Activated naive CD4-positive, alpha-beta T cell treated with anti-CD3 and anti-CD28 coated beads for 36 hours (primary cell): Measurements from ENCODE around the gene RAD51B. TPM values are rescaled to one million over a fixed set of nuclear protein-coding genes. Genes with fewer than 3 reads are reported as not detected.

ENCODE experiments used
- CTCF ChIA-PET: fragments of 350-600 bp; sonication (Branson Sonifier 250); formaldehyde crosslinking; loops from one replicate; lab custom pipeline; 2021; ENCODE audit warnings: antibody characterized with exemption; lab: Charles Lee
- DNase-seq: peaks from one replicate; pipeline ENCODE4 v3.0.0-alpha.2; 2020
- H3K27ac Mint-ChIP-seq: one replicate; pipeline ENCODE4 v1.8.0; 2021; ENCODE audit warnings: mild to moderate bottlenecking, mixed read lengths
- H3K27me3 Mint-ChIP-seq: one replicate; pipeline ENCODE4 v1.8.0; 2021; ENCODE audit warnings: low read depth, mixed read lengths
- H3K36me3 Mint-ChIP-seq: one replicate; pipeline ENCODE4 v1.8.0; 2021; ENCODE audit warnings: low read depth, mixed read lengths
- H3K4me1 Mint-ChIP-seq: one replicate; pipeline ENCODE4 v1.8.0; 2021; ENCODE audit warnings: low read depth, mixed read lengths
- H3K4me3 Mint-ChIP-seq: one replicate; pipeline ENCODE4 v1.8.0; 2021; ENCODE audit warnings: mild to moderate bottlenecking, moderate library complexity, mixed read lengths
- H3K9me3 Mint-ChIP-seq: one replicate; pipeline ENCODE4 v1.8.0; 2021; ENCODE audit warnings: mixed read lengths
- intact Hi-C: fragments of 100-400 bp; cut with micrococcal nuclease; formaldehyde crosslinking; loops from one replicate; pipeline ENCODE4 v1.15.1; 2023
- total RNA-seq, 2 experiments: library from RNA; stranded (reverse); gene quantifications; one replicate each; pipeline ENCODE4 v1.2.3, GENCODE V29; 2021

Gene RAD51B
- total RNA-seq, 2 experiments from 2014 or later, result 44.8 to 47.6 TPM

- Mint-ChIP-seq H3K4me3 (no peak overlapping the region), H3K27ac (no peak overlapping the region), H3K27me3 (no peaks in the 10 kb centered on the region), H3K4me1 (peaks cover 50% of the 10 kb centered on the region), H3K36me3 (no peaks in the 10 kb centered on the region), H3K9me3 (no peaks in the 10 kb centered on the region)
- DNase-seq, result no peak
- CTCF ChIA-PET, result interaction anchor here (0.6 to 0.9 kb wide), 3 partner anchors 15 to 127 kb away, joined by 3 to 5 read pairs (median 3); no protein-coding TSS in a partner anchor
- intact Hi-C loops, result loop anchor here (5.0 to 10.0 kb wide), 2 partner anchors 409 to 466 kb away; no protein-coding TSS in a partner anchor
These were observed 556.6 kb downstream of the RAD51B start for GRCh38 chr14:68376067-68376779.

GRCh38 chr14:68377006-68377405 lies 557.4 kb downstream of the RAD51B start:
- Mint-ChIP-seq H3K4me3 (no peak overlapping the region), H3K4me1 (peaks cover 50% of the 10 kb centered on the region)

GRCh38 chr14:68377459-68377858 lies 557.9 kb downstream of the RAD51B start:
- Mint-ChIP-seq H3K9me3 (no peaks in the 10 kb centered on the region), H3K36me3 (no peaks in the 10 kb centered on the region), H3K27me3 (no peaks in the 10 kb centered on the region), H3K27ac (no peak overlapping the region), H3K4me1 (peaks cover 50% of the 10 kb centered on the region), H3K4me3 (no peak overlapping the region)
- intact Hi-C loops, result loop anchor here (5.0 to 10.0 kb wide), 2 partner anchors 407 to 465 kb away; no protein-coding TSS in a partner anchor
- peak; percentile 6 for DNase-seq
- CTCF ChIA-PET, result interaction anchor here (0.6 to 1.3 kb wide), 4 partner anchors 28 to 412 kb away, joined by 3 read pairs; no protein-coding TSS in a partner anchor

More at GRCh38 chr14:68377006-68377405, 557.4 kb downstream of the RAD51B start:
- Mint-ChIP-seq H3K27ac (no peak overlapping the region), H3K9me3 (no peaks in the 10 kb centered on the region), H3K36me3 (no peaks in the 10 kb centered on the region), H3K27me3 (no peaks in the 10 kb centered on the region)
- no peak for DNase-seq
- intact Hi-C loops, result loop anchor here (5.0 to 10.0 kb wide), 2 partner anchors 408 to 465 kb away; no protein-coding TSS in a partner anchor
- CTCF ChIA-PET, result interaction anchor here (0.9 to 1.3 kb wide), 4 partner anchors 37 to 413 kb away, joined by 3 read pairs; no protein-coding TSS in a partner anchor

- Mint-ChIP-seq H3K9me3 (no peaks in the 10 kb centered on the region), H3K27ac (no peak overlapping the region), H3K4me1 (peaks cover 45% of the 10 kb centered on the region), H3K4me3 (no peak overlapping the region), H3K36me3 (no peaks in the 10 kb centered on the region), H3K27me3 (no peaks in the 10 kb centered on the region)
- CTCF ChIA-PET, result interaction anchor here (0.6 kb wide), 1 partner anchor 427 kb away, joined by 4 read pairs; no protein-coding TSS in a partner anchor
- intact Hi-C loops, result loop anchor here (5.0 to 10.0 kb wide), 2 partner anchors 405 to 463 kb away; no protein-coding TSS in a partner anchor
- DNase-seq, result peak; percentile 45
These were observed 560.1 kb downstream of the RAD51B start for GRCh38 chr14:68379510-68380328.

GRCh38 chr14:68380329-68380741 lies 560.8 kb downstream of the RAD51B start:
- intact Hi-C loops, result no loop called here
- Mint-ChIP-seq H3K9me3 (no peaks in the 10 kb centered on the region), H3K27me3 (no peaks in the 10 kb centered on the region), H3K36me3 (no peaks in the 10 kb centered on the region), H3K4me1 (peaks cover 41% of the 10 kb centered on the region), H3K27ac (no peak overlapping the region), H3K4me3 (no peak overlapping the region)
- CTCF ChIA-PET, result interaction anchor here (0.6 kb wide), 1 partner anchor 428 kb away, joined by 4 read pairs; no protein-coding TSS in a partner anchor
- no peak for DNase-seq

GRCh38 chr14:68384335-68384734 lies 564.8 kb downstream of the RAD51B start:
- DNase-seq, result no peak
- Mint-ChIP-seq H3K27me3 (no peaks in the 10 kb centered on the region), H3K4me1 (peaks cover 9% of the 10 kb centered on the region), H3K36me3 (no peaks in the 10 kb centered on the region), H3K9me3 (no peaks in the 10 kb centered on the region), H3K4me3 (no peak overlapping the region), H3K27ac (no peak overlapping the region)
- CTCF ChIA-PET, result no interaction called here
- intact Hi-C loops, result no loop called here

GRCh38 chr14:68384881-68385280 lies 565.3 kb downstream of the RAD51B start:
- Mint-ChIP-seq H3K4me3 (no peak overlapping the region), H3K4me1 (peaks cover 5% of the 10 kb centered on the region), H3K27me3 (no peaks in the 10 kb centered on the region), H3K9me3 (no peaks in the 10 kb centered on the region), H3K36me3 (no peaks in the 10 kb centered on the region), H3K27ac (no peak overlapping the region)
- no peak for DNase-seq
- intact Hi-C loops, result no loop called here
- CTCF ChIA-PET, result no interaction called here

GRCh38 chr14:68386446-68386845 lies 566.9 kb downstream of the RAD51B start:
- CTCF ChIA-PET, result no interaction called here
- no peaks in the 10 kb centered on the region for H3K9me3 Mint-ChIP-seq
- H3K36me3 Mint-ChIP-seq, result no peaks in the 10 kb centered on the region
- intact Hi-C loops, result no loop called here
- no peak overlapping the region for H3K4me3 Mint-ChIP-seq
- no peak overlapping the region for H3K27ac Mint-ChIP-seq
- no peak for DNase-seq
- H3K4me1 Mint-ChIP-seq, result peaks cover 5% of the 10 kb centered on the region
- H3K27me3 Mint-ChIP-seq, result no peaks in the 10 kb centered on the region

GRCh38 chr14:68386950-68387779 lies 567.6 kb downstream of the RAD51B start:
- Mint-ChIP-seq H3K4me1 (peaks cover 5% of the 10 kb centered on the region), H3K36me3 (no peaks in the 10 kb centered on the region), H3K4me3 (no peak overlapping the region), H3K27ac (no peak overlapping the region), H3K27me3 (no peaks in the 10 kb centered on the region), H3K9me3 (no peaks in the 10 kb centered on the region)
- no peak for DNase-seq
- intact Hi-C loops, result no loop called here
- CTCF ChIA-PET, result no interaction called here

- H3K27ac Mint-ChIP-seq, result no peak overlapping the region
- CTCF ChIA-PET, result interaction anchor here (0.5 to 1.4 kb wide), 2 partner anchors 15 to 19 kb away, joined by 3 to 5 read pairs; no protein-coding TSS in a partner anchor
- DNase-seq, result no peak
- H3K9me3 Mint-ChIP-seq, result no peaks in the 10 kb centered on the region
- no peak overlapping the region for H3K4me3 Mint-ChIP-seq
- no peaks in the 10 kb centered on the region for H3K36me3 Mint-ChIP-seq
- H3K4me1 Mint-ChIP-seq, result no peaks in the 10 kb centered on the region
- no peaks in the 10 kb centered on the region for H3K27me3 Mint-ChIP-seq
- intact Hi-C loops, result no loop called here
These were observed 570.4 kb downstream of the RAD51B start for GRCh38 chr14:68389943-68390342.

GRCh38 chr14:68390741-68391140 lies 571.2 kb downstream of the RAD51B start:
- CTCF ChIA-PET, result interaction anchor here (0.6 kb wide), 1 partner anchor 15 kb away, joined by 5 read pairs; no protein-coding TSS in a partner anchor
- no peaks in the 10 kb centered on the region for H3K36me3 Mint-ChIP-seq
- DNase-seq, result no peak
- H3K27me3 Mint-ChIP-seq, result no peaks in the 10 kb centered on the region
- no peaks in the 10 kb centered on the region for H3K9me3 Mint-ChIP-seq
- no peaks in the 10 kb centered on the region for H3K4me1 Mint-ChIP-seq
- H3K27ac Mint-ChIP-seq, result no peak overlapping the region
- H3K4me3 Mint-ChIP-seq, result no peak overlapping the region
- intact Hi-C loops, result no loop called here
